H1 (cell line): ENCODE data around the gene ANKRD53. TPM values are rescaled to one million over a fixed set of nuclear protein-coding genes. Genes with fewer than 3 reads are reported as not detected.

Source experiments
- E2F6 ChIP-seq: IDR thresholded peaks from 2 replicates; pipeline ENCODE4 v1.6.1; 2012; ENCODE audit warnings: inconsistent platforms
- polyA plus RNA-seq, 7 experiments: library from polyadenylated mRNA; depleted of rRNA in 3 of 7; stranded (reverse) in 5 of 7; unstranded in 2 of 7; fragments of >200 nt in 5 of 7; fragments of 200-250 nt in 2 of 7; gene quantifications; 1 replicate in 5 of 7; 2 replicates in 1 of 7; 4 replicates in 1 of 7; pipeline versions ENCODE4 v1.2.1 to v1.2.3, GENCODE V29; 2011 to 2013; ENCODE audit warnings: missing spikeins in 2 of 7, mixed read lengths in 2 of 7
- total RNA-seq: library from RNA; stranded (reverse); fragmentation: NEBNext Ultra II Directional; extraction: Animal tissue kit (Norgen Biotek cat#: 25700); gene quantifications from 2 replicates; pipeline ENCODE4 v1.2.1, GENCODE V29; 2021

Gene ANKRD53
- total and polyA plus RNA-seq, 2 of the 8 experiments (the other 6 are each of a cell fraction or from before 2014, with no cell fraction given) = 0.39 to 0.70 TPM

DNA sequence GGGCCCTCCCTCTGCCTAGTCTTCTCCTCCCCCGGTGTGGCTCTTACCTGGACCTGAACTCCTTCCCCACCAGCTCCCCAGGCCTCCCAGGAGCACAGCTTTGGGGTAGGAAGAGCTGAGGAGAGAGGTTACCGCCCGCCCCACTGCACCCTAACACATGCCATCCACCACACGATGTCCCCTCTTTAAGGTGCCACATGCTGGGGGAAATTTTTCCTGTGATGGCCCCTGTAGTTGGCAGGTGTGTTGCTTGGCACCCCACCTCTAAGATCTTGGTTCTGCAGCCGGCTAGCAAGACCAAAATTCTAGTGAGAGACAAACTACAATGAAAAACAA, 23.1 kb downstream of the ANKRD53 start (continued):
- TF ChIP-seq E2F6 = peak; percentile 59
- TF ChIP-seq, all 59 proteins: peak for 2
